K562 (cell line): ENCODE measurements around the gene RASGRP4. TPM values are rescaled to one million over a fixed set of nuclear protein-coding genes. Genes with fewer than 3 reads are reported as not detected.

Experiments
- ATAC-seq: fragments of 200-7000 bp; cut with Tn5 transposase; 3 replicates; pipeline ENCODE4 v1.9.1; 2020; ENCODE audit warnings: moderate library complexity
- BruUV-seq: library from RNA; stranded (reverse); fragments of 400-500 nt; replicated peaks from 2 replicates; lab custom pipeline; 2021; lab: Mats Ljungman, UMichigan
- CTCF ChIA-PET: fragments of 300-600 bp; formaldehyde crosslinking; extraction: SDS; loops from one replicate; lab custom pipeline; 2021; ENCODE audit warnings: low intra/inter-chr PET ratio; lab: Yijun Ruan, JAX
- POLR2A ChIA-PET: fragments of 300-600, 350-650 bp; sonication (Branson Sonifier 250); formaldehyde crosslinking; extraction: SDS; loops from one replicate; lab custom pipeline; 2021; ENCODE audit warnings: antibody characterized with exemption, inconsistent platforms; lab: Yijun Ruan, JAX
- DNase-seq, 4 experiments: peaks; one replicate each; pipeline versions ENCODE4 v3.0.0 to v3.0.0-alpha.2; 2011 to 2018; ENCODE audit warnings: low spot score in 3 of 4, mixed read lengths in 3 of 4; ENCODE audit errors: extremely low read depth in 1 of 4
- FAIRE-seq: peaks from 2 replicates; lab custom pipeline; 2011; peaks lifted over from hg19 to GRCh38; lab: Jason Lieb, UNC
- H2AFZ ChIP-seq: 2 replicates; pipeline ENCODE4 v1.6.0; 2011; ENCODE audit warnings: low read depth, low read length, control low read depth, inconsistent platforms
- H3K27ac ChIP-seq: fragments of 200-600 bp; 3 replicates; pipeline ENCODE4 v1.8.0; 2011; ENCODE audit warnings: low read depth, mild to moderate bottlenecking, control low read depth, inconsistent platforms, low read length, moderate library complexity, mixed read lengths; ENCODE audit errors: extremely low read depth
- H3K27me3 ChIP-seq, 2 experiments: fragments of 300-600 bp in 1 of 2; 2 replicates in 1 of 2; 3 replicates in 1 of 2; pipeline versions ENCODE4 v1.6.0 to v1.8.0; 2011; ENCODE audit warnings: inconsistent platforms in 2 of 2, low read length in 2 of 2, mild to moderate bottlenecking in 1 of 2, mixed read lengths in 1 of 2, moderate library complexity in 1 of 2; ENCODE audit not compliant: control insufficient read depth in 2 of 2, insufficient read depth in 2 of 2
- H3K36me3 ChIP-seq: fragments of 300-600 bp; 3 replicates; pipeline ENCODE4 v1.8.0; 2011; ENCODE audit warnings: mild to moderate bottlenecking, low read length, inconsistent platforms; ENCODE audit not compliant: control insufficient read depth, insufficient read depth
- H3K4me1 ChIP-seq, 2 experiments: fragments of 200-600 bp in 1 of 2; replicated peaks in 1 of 2; 2 replicates in 1 of 2; 3 replicates in 1 of 2; pipeline versions ENCODE4 v1.5.1 to v1.8.0; 2011; ENCODE audit warnings: inconsistent platforms in 2 of 2, low read length in 2 of 2, mild to moderate bottlenecking in 1 of 2, mixed read lengths in 1 of 2, moderate library complexity in 1 of 2; ENCODE audit not compliant: control insufficient read depth in 2 of 2, insufficient read depth in 2 of 2
- H3K4me2 ChIP-seq: 2 replicates; pipeline ENCODE4 v1.6.1; 2011; ENCODE audit warnings: low read length, control low read depth, inconsistent platforms, mixed read lengths; ENCODE audit not compliant: insufficient read depth
- H3K4me3 ChIP-seq: fragments of 200-600 bp; sonication (generic), shearing (Covaris generic); 2 replicates; pipeline ENCODE4 v1.5.1; 2016; ENCODE audit warnings: control low read depth, inconsistent platforms
- H3K79me2 ChIP-seq: fragments of 200-600 bp; 3 replicates; pipeline ENCODE4 v1.8.0; 2011; ENCODE audit warnings: low read length, inconsistent platforms; ENCODE audit not compliant: control insufficient read depth, insufficient read depth
- H3K9ac ChIP-seq, 2 experiments: 2 replicates each; pipeline versions ENCODE4 v1.6.0 to v1.6.1; 2011; ENCODE audit warnings: low read depth in 2 of 2, low read length in 2 of 2, control low read depth in 1 of 2, inconsistent platforms in 1 of 2, mild to moderate bottlenecking in 1 of 2, mixed read lengths in 1 of 2; ENCODE audit not compliant: insufficient read depth in 1 of 2
- H3K9me1 ChIP-seq: one replicate; pipeline ENCODE4 v1.6.0; 2011; ENCODE audit warnings: inconsistent platforms, mild to moderate bottlenecking, low read length, moderate library complexity; ENCODE audit not compliant: control insufficient read depth, insufficient read depth
- H3K9me3 ChIP-seq: replicated peaks from 2 replicates; pipeline ENCODE4 v1.5.1; 2011; ENCODE audit warnings: low read depth, low read length, inconsistent platforms; ENCODE audit not compliant: control insufficient read depth, insufficient read depth
- H4K20me1 ChIP-seq: replicated peaks from 2 replicates; pipeline ENCODE4 v1.6.1; 2011; ENCODE audit warnings: low read length, inconsistent platforms, mixed read lengths; ENCODE audit not compliant: control insufficient read depth, insufficient read depth
- BRF1 ChIP-seq: IDR thresholded peaks from 3 replicates; pipeline ENCODE4 v1.6.1; 2011; ENCODE audit warnings: borderline replicate concordance, mild to moderate bottlenecking; ENCODE audit not compliant: insufficient read length; ENCODE audit errors: extremely low read depth
- CBX3 ChIP-seq, 2 experiments: IDR thresholded peaks; 1 replicate in 1 of 2; 2 replicates in 1 of 2; pipeline ENCODE4 v1.6.1; 2012; ENCODE audit warnings: inconsistent platforms in 2 of 2, low read length in 2 of 2, borderline replicate concordance in 1 of 2, control low read depth in 1 of 2
- FOXJ2 ChIP-seq: fragments of 200-800 bp; sonication (Bioruptor generic); IDR thresholded peaks from 2 replicates; pipeline ENCODE4 v1.6.1; 2016; ENCODE audit warnings: missing genetic modification characterization, missing compliant biosample characterization
- FOXJ3 ChIP-seq: sonication (generic); formaldehyde crosslinking; IDR thresholded peaks from 2 replicates; pipeline ENCODE4 v1.4.0; 2020; ENCODE audit warnings: mild to moderate bottlenecking, missing genetic modification reagents
- KDM1A ChIP-seq, 2 experiments: fragments of 450-650 bp; IDR thresholded peaks; 2 replicates each; pipeline ENCODE4 v1.6.1; 2016; ENCODE audit warnings: mild to moderate bottlenecking in 2 of 2
- WGBS: fragments of 100-300 bp; shearing (Covaris generic); methylation state at CpG from one replicate; pipeline ENCODE4 v1.1.6; 2016; ENCODE audit warnings: low coverage, mixed read lengths; ENCODE audit not compliant: insufficient coverage; ENCODE audit errors: missing lambda C conversion rate; 5-methylcytosine and 5-hydroxymethylcytosine counted together
- in situ Hi-C: fragments of 300-500 bp; cut with MboI; formaldehyde crosslinking; loops from 4 replicates; pipeline ENCODE4 v1.15.0; 2018; ENCODE audit warnings: inconsistent platforms, mixed read lengths
- intact Hi-C: fragments of 100-400 bp; cut with micrococcal nuclease; formaldehyde crosslinking; loops from 2 replicates; pipeline ENCODE4 v1.14.2; 2022
- polyA plus RNA-seq, 8 experiments: library from polyadenylated mRNA; depleted of rRNA in 4 of 8; stranded (reverse) in 5 of 8; unstranded in 3 of 8; fragments of >200 nt; fragmentation: Nextera tagmentation in 2 of 8; fragmentation: Illumina TruSeq in 1 of 8; extraction: Ambion mirVana in 2 of 8; extraction: Trizol in 1 of 8; gene quantifications; 2 replicates each; pipeline versions ENCODE4 v1.2.1 to v1.2.3, GENCODE V29; 2011 to 2014; ENCODE audit warnings: inconsistent platforms in 1 of 8, missing spikeins in 1 of 8
- total RNA-seq, 7 experiments: library from RNA; depleted of rRNA in 6 of 7; stranded (reverse); fragments of >200 nt in 6 of 7; fragmentation: Illumina TruSeq in 2 of 7; extraction: Trizol in 2 of 7; gene quantifications; 2 replicates each; pipeline versions ENCODE4 v1.2.1 to v1.2.3, GENCODE V29; 2011 to 2021; ENCODE audit warnings: low replicate concordance in 1 of 7

The RASGRP4 gene
- total and polyA plus RNA-seq, 9 of the 15 experiments (the other 6 are each of a cell fraction or from before 2014, with no cell fraction given): 0.39 to 4.6 (median 3.8) TPM

GRCh38 chr19:38401148-38401547 is 24.9 kb downstream of the RASGRP4 start:
- no peak overlapping the region for H3K9ac ChIP-seq
- in situ Hi-C loops: loop anchor here (5.0 kb wide), 1 partner anchor 231 kb away; no protein-coding TSS in a partner anchor
- no peak overlapping the region for H3K4me2 ChIP-seq
- no peak overlapping the region for H3K27ac ChIP-seq
- no peak overlapping the region for H3K4me3 ChIP-seq
- H3K9me1 ChIP-seq: no peaks in the 10 kb centered on the region
- CTCF ChIA-PET: interaction anchor here (0.6 kb wide), 1 partner anchor 576 kb away, joined by 3 read pairs; no protein-coding TSS in a partner anchor
- TF ChIP-seq FOXJ2 (tag) (peak; percentile 97), FOXJ3 (CRISPR knock-in tag) (0 out of 2 replicates have a peak, but pooled peaks have one; percentile 33), CBX3 (IDR thresholded peaks at IDR 0.05; ENCODE audit: borderline replicate concordance in 1 of 2, low read length in 2 of 2) (no peak)
- TF ChIP-seq, all 486 proteins: peak for 2
- no peak for DNase-seq
- no peak overlapping the region for H2AFZ ChIP-seq
- no TSS peak for BruUV-seq
- no peak for FAIRE-seq
- ATAC-seq: no peak
- H3K36me3 ChIP-seq: peaks cover 11% of the 10 kb centered on the region; the same call in 1 of the 3 replicates
- 44% methylated on average over 3 of the region's 3 CpGs for WGBS
- intact Hi-C loops: loop anchor here (5.0 kb wide), 1 partner anchor 551 kb away; no protein-coding TSS in a partner anchor
- H4K20me1 ChIP-seq: no peaks in the 10 kb centered on the region
- peaks cover 17% of the 10 kb centered on the region; the same call in 2 of the 3 replicates for H3K79me2 ChIP-seq
- H3K4me1 ChIP-seq: peaks cover 6 to 30% of the 10 kb centered on the region in 2 experiments; a peak in 4 of 5 replicates
- no peaks in the 10 kb centered on the region for H3K9me3 ChIP-seq
- H3K27me3 ChIP-seq: no peaks in the 10 kb centered on the region
- POLR2A ChIA-PET: interaction anchor here (0.6 kb wide), 1 partner anchor 181 kb away, joined by 3 read pairs; no protein-coding TSS in a partner anchor

DNA sequence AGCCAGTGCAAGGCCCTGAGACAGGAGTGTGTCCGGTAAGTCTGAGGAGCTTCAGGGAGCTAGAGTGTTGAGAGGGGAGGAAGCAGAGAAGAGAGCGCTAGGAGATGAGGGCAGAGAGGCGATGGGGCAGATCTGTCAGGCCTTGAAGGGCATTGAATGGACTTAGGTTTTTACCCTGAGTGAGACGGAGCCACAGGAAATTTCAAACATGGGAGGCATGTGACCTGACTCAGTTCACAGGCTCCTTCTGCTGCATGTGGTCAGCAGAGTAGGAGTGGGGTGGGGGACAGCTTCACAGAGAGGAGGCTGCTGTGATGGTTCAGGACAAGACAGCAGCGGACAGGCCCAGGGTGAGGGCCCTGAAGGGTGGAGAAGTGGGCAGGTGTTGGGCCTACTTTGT is 25.7 kb downstream of the RASGRP4 start:
- POLR2A ChIA-PET: interaction anchor here (1.0 kb wide), 1 partner anchor 11 kb away, joined by 3 read pairs; no protein-coding TSS in a partner anchor
- DNase-seq (no peak), ATAC-seq (no peak), FAIRE-seq (no peak)
- TF ChIP-seq BRF1 (no peak), KDM1A (IDR thresholded peaks at IDR 0.05) (0 out of 4 replicates have a peak, but pooled peaks of 1 of the 2 experiments have one; percentile 13)
- WGBS: 43% methylated on average over 4 of the region's 5 CpGs
- H3K27ac ChIP-seq: no peak overlapping the region
- BruUV-seq: no TSS peak
- intact Hi-C loops (loop anchor here (5.0 kb wide), 1 partner anchor 552 kb away; no protein-coding TSS in a partner anchor), in situ Hi-C loops (loop anchor here (5.0 kb wide), 1 partner anchor 232 kb away; no protein-coding TSS in a partner anchor)
- no peak overlapping the region for H3K4me3 ChIP-seq
- no peaks in the 10 kb centered on the region for H4K20me1 ChIP-seq
- CTCF ChIA-PET: no interaction called here
- H3K4me1 ChIP-seq: peaks cover 6 to 30% of the 10 kb centered on the region in 2 experiments; a peak in 4 of 5 replicates
- H3K79me2 ChIP-seq: peaks cover 17% of the 10 kb centered on the region; the same call in 2 of the 3 replicates
- H3K9me1 ChIP-seq: no peaks in the 10 kb centered on the region
- peak overlapping the region in 1 of 2 experiments; percentile 65; a peak in 1 of 4 replicates for H3K9ac ChIP-seq
- H2AFZ ChIP-seq: no peak overlapping the region
- H3K36me3 ChIP-seq: peaks cover 8% of the 10 kb centered on the region; the same call in 1 of the 3 replicates
- H3K4me2 ChIP-seq: no peak overlapping the region
- no peaks in the 10 kb centered on the region for H3K9me3 ChIP-seq
- no peaks in the 10 kb centered on the region for H3K27me3 ChIP-seq
